OCI-LY7 (cell line): Measurements from ENCODE around the gene DCX. TPM values are rescaled to one million over a fixed set of nuclear protein-coding genes. Genes with fewer than 3 reads are reported as not detected.

Experiments used
- BruUV-seq: library from RNA; stranded (reverse); fragments of 400-500 nt; replicated peaks from 2 replicates; lab custom pipeline; 2021; lab: Mats Ljungman, UMichigan
- CTCF ChIA-PET: fragments of 300-600 bp; sonication (Branson Sonifier 250); formaldehyde crosslinking; loops from one replicate; lab custom pipeline; 2022; ENCODE audit warnings: antibody characterized with exemption; ENCODE audit not compliant: unreplicated experiment; lab: Charles Lee
- POLR2A ChIA-PET: fragments of 300-600 bp; sonication (Branson Sonifier 250); formaldehyde crosslinking; loops from one replicate; lab custom pipeline; 2022; ENCODE audit warnings: antibody characterized with exemption; lab: Charles Lee
- DNase-seq: peaks from one replicate; pipeline ENCODE4 v3.0.0-alpha.2; 2015; ENCODE audit warnings: low spot score
- H2AFZ ChIP-seq: fragments of 200-600 bp; sonication (generic), shearing (Covaris generic); 2 replicates; pipeline ENCODE4 v1.6.1; 2014; ENCODE audit warnings: mild to moderate bottlenecking, antibody characterized with exemption, low read length, moderate library complexity
- H3K27ac ChIP-seq: fragments of 200-600 bp; sonication (generic); 2 replicates; pipeline ENCODE4 v1.5.1; 2014; ENCODE audit warnings: mixed run types, low read depth, mild to moderate bottlenecking, moderate library complexity, low read length, inconsistent platforms; ENCODE audit not compliant: poor library complexity, severe bottlenecking
- H3K36me3 ChIP-seq: fragments of 200-600 bp; sonication (generic); 2 replicates; pipeline ENCODE4 v1.6.1; 2014; ENCODE audit warnings: mild to moderate bottlenecking, antibody characterized with exemption, low read length, moderate library complexity, mixed read lengths; ENCODE audit not compliant: insufficient read depth
- H3K4me1 ChIP-seq: fragments of 200-600 bp; sonication (generic); 2 replicates; pipeline ENCODE4 v1.5.1; 2014; ENCODE audit warnings: mild to moderate bottlenecking, low read length; ENCODE audit not compliant: insufficient read depth, poor library complexity, severe bottlenecking
- H3K4me2 ChIP-seq: fragments of 200-600 bp; sonication (generic); 2 replicates; pipeline ENCODE4 v1.6.1; 2014; ENCODE audit warnings: mild to moderate bottlenecking, low read length
- H3K4me3 ChIP-seq: fragments of 200-600 bp; sonication (generic); 2 replicates; pipeline ENCODE4 v1.5.1; 2014; ENCODE audit warnings: mild to moderate bottlenecking, low read depth, low read length; ENCODE audit not compliant: poor library complexity, severe bottlenecking
- H3K79me2 ChIP-seq: fragments of 200-600 bp; sonication (generic); 2 replicates; pipeline ENCODE4 v1.6.1; 2016; ENCODE audit warnings: low read depth, mild to moderate bottlenecking, low read length, moderate library complexity, mixed read lengths; ENCODE audit not compliant: insufficient read depth
- H3K9me2 ChIP-seq: fragments of 200-600 bp; sonication (generic); 2 replicates; pipeline ENCODE4 v1.6.1; 2016; ENCODE audit warnings: mild to moderate bottlenecking, low read length, mixed read lengths; ENCODE audit not compliant: insufficient read depth
- H3K9me3 ChIP-seq: fragments of 200-600 bp; sonication (generic); 2 replicates; pipeline ENCODE4 v1.6.1; 2014; ENCODE audit warnings: mild to moderate bottlenecking, mixed run types, low read length, mixed read lengths
- H4K20me1 ChIP-seq: fragments of 200-600 bp; sonication (generic); 2 replicates; pipeline ENCODE4 v1.6.1; 2014; ENCODE audit warnings: mild to moderate bottlenecking, antibody characterized with exemption, low read length, moderate library complexity, mixed read lengths; ENCODE audit not compliant: insufficient read depth
- CTCF ChIP-seq: fragments of 200-600 bp; sonication (generic); conservative IDR thresholded peaks from 2 replicates; pipeline ENCODE4 v1.5.1; 2014; ENCODE audit warnings: mild to moderate bottlenecking, antibody characterized with exemption, low read length, moderate library complexity, mixed read lengths
- EZH2phosphoT487 ChIP-seq: fragments of 200-600 bp; sonication (generic); IDR thresholded peaks from 2 replicates; pipeline ENCODE4 v1.6.1; 2018; ENCODE audit warnings: low read depth, borderline replicate concordance, mild to moderate bottlenecking, mixed run types, antibody characterized with exemption, low read length, moderate library complexity, mixed read lengths
- intact Hi-C: fragments of 100-400 bp; cut with micrococcal nuclease; formaldehyde crosslinking; loops from one replicate; pipeline ENCODE4 v1.10.0; 2022; ENCODE audit not compliant: unreplicated experiment
- total RNA-seq, 2 experiments: library from RNA; depleted of rRNA in 1 of 2; stranded (reverse); fragments of >200 nt in 1 of 2; shearing (Covaris generic) in 1 of 2; gene quantifications; 2 replicates each; pipeline ENCODE4 v1.2.3, GENCODE V29; 2014 to 2022

DCX gene
- total RNA-seq, 2 experiments from 2014 or later: not detected

- no TSS peak for BruUV-seq
- no peaks in the 10 kb centered on the region for H3K9me2 ChIP-seq
These were observed 51.2 kb downstream of the DCX start for GRCh38 chrX:111360839-111361238.

GRCh38 chrX:111355523-111356115, 56.4 kb downstream of the DCX start:
- no peaks in the 10 kb centered on the region for H3K9me3 ChIP-seq
- BruUV-seq: no TSS peak
- DNase-seq: no peak
- CTCF ChIA-PET: no interaction called here
- POLR2A ChIA-PET: no interaction called here
- H4K20me1 ChIP-seq: no peaks in the 10 kb centered on the region
- no peaks in the 10 kb centered on the region for H3K79me2 ChIP-seq
- TF ChIP-seq CTCF (no peak), EZH2phosphoT487 (no peak)
- no peak overlapping the region for H2AFZ ChIP-seq
- intact Hi-C loops: no loop called here
- H3K36me3 ChIP-seq: no peaks in the 10 kb centered on the region
- H3K4me2 ChIP-seq: no peak overlapping the region
- H3K4me3 ChIP-seq: no peak overlapping the region
- no peak overlapping the region for H3K27ac ChIP-seq
- no peaks in the 10 kb centered on the region for H3K9me2 ChIP-seq
- no peaks in the 10 kb centered on the region for H3K4me1 ChIP-seq

More at GRCh38 chrX:111360839-111361238, 51.2 kb downstream of the DCX start:
- no peaks in the 10 kb centered on the region for H3K4me1 ChIP-seq
- no peak overlapping the region for H3K4me2 ChIP-seq
- H3K27ac ChIP-seq: no peak overlapping the region
- H4K20me1 ChIP-seq: no peaks in the 10 kb centered on the region
- H3K9me3 ChIP-seq: no peaks in the 10 kb centered on the region
- TF ChIP-seq EZH2phosphoT487: no peak
- no peak for TF ChIP-seq CTCF
- POLR2A ChIA-PET: no interaction called here
- H3K36me3 ChIP-seq: no peaks in the 10 kb centered on the region
- H3K79me2 ChIP-seq: no peaks in the 10 kb centered on the region
- H2AFZ ChIP-seq: no peak overlapping the region
- CTCF ChIA-PET: no interaction called here
- intact Hi-C loops: no loop called here
- no peak overlapping the region for H3K4me3 ChIP-seq
- DNase-seq: no peak

- Histone ChIP-seq H3K79me2 (no peaks in the 10 kb centered on the region), H3K4me2 (no peak overlapping the region), H2AFZ (no peak overlapping the region), H3K4me1 (no peaks in the 10 kb centered on the region), H3K4me3 (no peak overlapping the region), H3K27ac (no peak overlapping the region), H4K20me1 (no peaks in the 10 kb centered on the region), H3K36me3 (no peaks in the 10 kb centered on the region), H3K9me2 (no peaks in the 10 kb centered on the region), H3K9me3 (no peaks in the 10 kb centered on the region)
- no peak for DNase-seq
- BruUV-seq: no TSS peak
- intact Hi-C loops: no loop called here
- TF ChIP-seq CTCF (no peak), EZH2phosphoT487 (no peak)
- ChIA-PET CTCF (no interaction called here), POLR2A (no interaction called here)
These were observed 57.5 kb downstream of the DCX start for GRCh38 chrX:111354496-111354895.
